Ascending aorta (tissue), 2 donors: ENCODE results near the gene PDE12. TPM values are rescaled to one million over a fixed set of nuclear protein-coding genes. Genes with fewer than 3 reads are reported as not detected.

Experiments used
- DNase-seq, 2 donors: peaks; one replicate each; pipeline ENCODE4 v3.0.0-alpha.2; 2019; ENCODE audit warnings: low spot score in 2 of 2
- H3K27ac ChIP-seq, 2 donors: fragments of 200-600 bp; sonication (generic); one replicate each; pipeline ENCODE4 v1.5.1; 2016 to 2017; ENCODE audit warnings: mild to moderate bottlenecking in 1 of 2
- H3K27me3 ChIP-seq: fragments of 200-600 bp; sonication (generic); one replicate; pipeline ENCODE4 v1.5.1; 2017
- H3K36me3 ChIP-seq, 2 donors: fragments of 200-600 bp; sonication (generic); one replicate each; pipeline ENCODE4 v1.5.1; 2016
- H3K4me1 ChIP-seq, 2 donors: fragments of 200-600 bp; sonication (generic); one replicate each; pipeline ENCODE4 v1.5.1; 2016 to 2017; ENCODE audit warnings: mild to moderate bottlenecking in 1 of 2
- H3K4me3 ChIP-seq, 2 donors: fragments of 200-600 bp; sonication (generic); one replicate each; pipeline ENCODE4 v1.5.1; 2016 to 2017; ENCODE audit warnings: mild to moderate bottlenecking in 1 of 2
- H3K9me3 ChIP-seq, 2 donors: fragments of 200-600 bp; sonication (generic); one replicate each; pipeline ENCODE4 v1.5.1; 2016
- intact Hi-C: fragments of 100-400 bp; cut with DNase I; formaldehyde crosslinking; loops from one replicate; pipeline ENCODE4 v1.15.1; 2023
- total RNA-seq: library from RNA; depleted of rRNA; stranded (reverse); fragments of >200 nt; gene quantifications from one replicate; pipeline ENCODE4 v1.1.0, GENCODE V29; 2016
- TF ChIP-seq, protein P1 (sequence below), 3 experiments: fragments of 200-600 bp in 2 of 3; fragments of 450-650 bp in 1 of 3; sonication (generic) in 2 of 3; IDR thresholded peaks; one replicate each; pipeline ENCODE4 v1.5.1; 2016 to 2019; ENCODE audit warnings: antibody characterized with exemption in 3 of 3, mild to moderate bottlenecking in 1 of 3, moderate library complexity in 1 of 3

The PDE12 gene
- total RNA-seq, 1 donor from 2014 or later, result 3.0 TPM

DNA sequence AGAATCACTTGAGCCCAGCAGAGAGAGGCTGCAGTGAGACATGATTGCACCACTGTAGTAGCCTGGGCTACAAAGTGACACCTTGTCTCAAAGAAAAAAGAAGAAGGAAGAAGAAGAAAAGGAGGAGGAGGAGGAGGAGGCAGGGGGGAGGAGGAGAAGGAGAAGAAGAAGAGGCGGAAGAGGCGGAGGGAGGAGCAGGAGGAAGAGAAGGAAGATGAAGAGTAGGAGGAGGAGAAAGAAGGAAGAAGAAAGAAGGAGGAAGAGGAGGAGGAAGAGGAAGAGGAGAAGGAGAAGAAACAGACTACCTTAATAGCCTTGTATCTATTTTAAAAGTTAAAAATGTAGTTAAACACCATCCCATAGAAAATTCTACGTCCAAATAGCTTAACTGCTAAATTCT is 60.2 kb downstream of the PDE12 start:
- Histone ChIP-seq H3K4me1 (no peaks in the 10 kb centered on the region), H3K36me3 (peaks cover 0 to 8% of the 10 kb centered on the region in 2 donors), H3K27ac (no peak overlapping the region), H3K4me3 (no peak overlapping the region), H3K27me3 (no peaks in the 10 kb centered on the region), H3K9me3 (no peaks in the 10 kb centered on the region)
- TF ChIP-seq, protein P1, sequence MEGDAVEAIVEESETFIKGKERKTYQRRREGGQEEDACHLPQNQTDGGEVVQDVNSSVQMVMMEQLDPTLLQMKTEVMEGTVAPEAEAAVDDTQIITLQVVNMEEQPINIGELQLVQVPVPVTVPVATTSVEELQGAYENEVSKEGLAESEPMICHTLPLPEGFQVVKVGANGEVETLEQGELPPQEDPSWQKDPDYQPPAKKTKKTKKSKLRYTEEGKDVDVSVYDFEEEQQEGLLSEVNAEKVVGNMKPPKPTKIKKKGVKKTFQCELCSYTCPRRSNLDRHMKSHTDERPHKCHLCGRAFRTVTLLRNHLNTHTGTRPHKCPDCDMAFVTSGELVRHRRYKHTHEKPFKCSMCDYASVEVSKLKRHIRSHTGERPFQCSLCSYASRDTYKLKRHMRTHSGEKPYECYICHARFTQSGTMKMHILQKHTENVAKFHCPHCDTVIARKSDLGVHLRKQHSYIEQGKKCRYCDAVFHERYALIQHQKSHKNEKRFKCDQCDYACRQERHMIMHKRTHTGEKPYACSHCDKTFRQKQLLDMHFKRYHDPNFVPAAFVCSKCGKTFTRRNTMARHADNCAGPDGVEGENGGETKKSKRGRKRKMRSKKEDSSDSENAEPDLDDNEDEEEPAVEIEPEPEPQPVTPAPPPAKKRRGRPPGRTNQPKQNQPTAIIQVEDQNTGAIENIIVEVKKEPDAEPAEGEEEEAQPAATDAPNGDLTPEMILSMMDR (IDR thresholded peaks at IDR 0.05), result no peak
- no peak for DNase-seq
- intact Hi-C loops, result no loop called here

Other genes with a start within 250 kb of the PDE12 start
- not detected for gene DNAH12, start 11.9 kb upstream of the PDE12 start, total RNA-seq
- 50.0 TPM for gene ARF4, start 41.1 kb downstream of the PDE12 start, total RNA-seq
- gene DENND6A, start 136.8 kb downstream of the PDE12 start, total RNA-seq, result 11.6 TPM
- 502 TPM for gene SLMAP, start 200.0 kb downstream of the PDE12 start, total RNA-seq